HPDE6-E6E7 (cell line): ENCODE data around the gene KPRP.

Source experiments
- DNase-seq: peaks from one replicate; pipeline ENCODE4 v3.0.0; 2011; ENCODE audit warnings: missing footprints; ENCODE audit errors: extremely low spot score

The KPRP gene

DNA sequence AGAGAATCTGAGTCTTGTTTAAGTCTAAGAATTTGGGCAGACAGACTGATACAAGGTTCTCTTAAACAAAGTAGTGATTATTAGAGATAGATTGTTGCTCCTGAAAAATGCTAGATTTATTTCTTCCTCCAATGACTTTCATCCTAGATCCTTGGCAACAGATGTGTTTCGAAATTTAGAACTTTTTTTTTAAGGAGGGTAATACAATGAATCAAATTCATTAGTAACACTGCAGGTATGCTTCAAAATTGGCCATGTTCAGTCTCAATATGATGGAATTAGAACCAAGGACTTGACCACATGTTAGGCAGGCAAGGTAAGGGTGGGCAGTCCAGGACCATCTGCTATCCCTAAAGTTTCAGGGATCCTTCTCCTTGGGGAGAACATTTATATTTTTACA is 12.6 kb downstream of the KPRP start:
- DNase-seq, result no peak

- peak; percentile 47 for DNase-seq
These were observed 17.1 kb downstream of the KPRP start, which contains the start of gene LCE1F for GRCh38 chr1:152774875-152775274. LCE1F (plus strand) TSS chr1:152775140; CDS start chr1:152776372, 1,232 bp downstream.

DNA sequence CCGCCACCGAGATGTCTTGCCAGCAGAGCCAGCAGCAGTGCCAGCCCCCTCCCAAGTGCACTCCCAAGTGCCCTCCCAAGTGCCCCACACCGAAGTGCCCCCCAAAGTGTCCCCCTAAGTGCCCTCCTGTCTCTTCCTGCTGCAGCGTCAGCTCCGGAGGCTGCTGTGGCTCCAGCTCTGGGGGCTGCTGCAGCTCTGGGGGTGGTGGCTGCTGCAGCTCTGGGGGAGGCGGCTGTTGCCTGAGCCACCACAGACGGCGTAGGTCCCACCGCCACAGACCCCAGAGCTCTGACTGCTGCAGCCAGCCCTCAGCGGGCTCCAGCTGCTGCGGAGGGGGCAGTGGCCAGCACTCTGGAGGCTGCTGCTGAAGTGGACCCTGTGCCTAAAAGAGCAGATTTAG is 18.5 kb downstream of the KPRP start:
- DNase-seq, result no peak

DNA sequence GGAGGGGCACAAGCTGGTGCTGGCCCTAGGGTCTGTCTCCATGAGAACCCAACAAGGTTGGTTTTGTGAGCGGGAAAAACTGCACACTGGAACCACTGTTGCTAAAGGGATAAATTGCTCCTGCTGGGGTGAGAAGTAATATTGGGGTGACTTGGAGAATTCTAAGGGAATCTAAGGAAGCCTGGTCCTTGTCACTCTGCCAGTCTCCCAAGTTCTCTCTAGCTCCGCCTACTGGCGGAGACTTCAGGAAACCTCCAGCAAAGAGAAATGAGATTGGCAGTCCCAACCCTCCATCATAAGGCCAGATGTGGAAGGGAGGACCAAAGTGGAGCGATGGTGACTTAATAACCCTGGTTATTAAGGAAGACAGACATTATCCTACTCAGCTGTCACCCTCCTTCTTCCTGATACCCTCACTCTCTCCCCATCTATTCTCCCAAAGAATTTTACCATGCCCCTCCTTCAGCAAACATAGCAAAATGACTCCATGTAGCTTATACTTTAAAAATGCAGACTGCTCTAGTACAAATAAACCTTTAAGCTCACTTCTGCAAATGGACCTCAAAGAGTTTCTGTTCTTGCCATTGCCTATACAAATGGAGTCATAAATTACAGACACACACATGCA is 19.8 kb downstream of the KPRP start:
- no peak for DNase-seq

- DNase-seq, result no peak
These were observed 25.3 kb downstream of the KPRP start for GRCh38 chr1:152783095-152783494.

GRCh38 chr1:152786077-152786476 is 28.3 kb downstream of the KPRP start, which contains the start of gene LCE1E:
LCE1E (plus strand) TSS chr1:152786257; CDS start chr1:152787300, 1,043 bp downstream.
- peak; percentile 90 for DNase-seq

GRCh38 chr1:152795686-152796085 is 37.9 kb downstream of the KPRP start:
- no peak for DNase-seq

GRCh38 chr1:152796421-152796820 is 38.6 kb downstream of the KPRP start, which contains the start of gene LCE1D:
LCE1D (plus strand) TSS chr1:152796721; CDS start chr1:152797795, 1,074 bp downstream.
- DNase-seq, result no peak

DNA sequence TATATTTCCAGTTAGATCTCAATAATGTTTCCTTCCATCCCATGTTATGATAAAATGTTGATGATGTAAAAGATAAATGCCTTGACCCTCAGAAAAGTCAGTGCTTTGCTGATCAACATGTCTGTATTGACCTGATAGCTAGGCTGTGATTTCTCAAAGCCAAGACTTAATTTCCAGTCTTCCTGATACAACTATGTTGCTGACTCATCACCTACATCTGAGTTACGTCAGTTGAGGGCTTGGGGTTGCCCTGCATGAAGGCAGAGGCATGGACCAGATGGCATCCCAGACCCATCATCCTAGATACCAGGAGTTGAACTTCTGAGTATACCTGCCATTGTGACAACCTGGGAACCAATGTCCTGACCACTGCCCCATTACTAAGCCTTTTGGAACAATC is 43.5 kb downstream of the KPRP start:
- no peak for DNase-seq

GRCh38 chr1:152806576-152806975 is 48.8 kb downstream of the KPRP start, which contains the start of gene LCE1C:
LCE1C (minus strand) TSS chr1:152806651; CDS start chr1:152805478, 1,173 bp downstream.
- no peak for DNase-seq

DNA sequence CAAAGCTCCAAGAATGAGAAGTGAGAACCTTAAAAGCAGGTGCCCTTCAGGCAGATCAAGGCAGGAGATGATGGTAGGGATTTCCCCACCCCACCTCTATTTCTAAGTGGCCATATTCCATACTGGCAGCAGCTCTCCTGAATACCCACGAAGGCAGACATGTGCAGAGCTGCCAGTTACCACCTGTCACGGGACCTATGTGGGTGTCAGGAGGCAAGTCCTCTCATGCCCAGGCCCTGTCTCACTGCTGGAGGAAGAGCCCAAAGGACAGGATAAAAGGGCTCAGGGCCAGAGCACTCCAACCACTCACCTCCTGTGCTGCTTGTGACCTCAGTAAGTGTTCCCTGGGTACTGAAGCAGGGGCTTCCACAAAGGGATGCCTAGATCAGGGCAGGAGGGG is 53.2 kb downstream of the KPRP start:
- DNase-seq, result peak; percentile 28
